GM19193 (cell line): ENCODE results near the gene GPR150.
A peak's percentile ranks its signal among the peaks of the same experiment; 100 is the strongest.

Experiments
- POLR2A ChIP-seq: IDR thresholded peaks from 4 replicates; pipeline ENCODE4 v1.6.1; 2011; ENCODE audit not compliant: insufficient read depth, insufficient read length; ENCODE audit errors: extremely low read depth

Gene GPR150

GRCh38 chr5:95620030-95620869 lies at the start of gene GPR150:
GPR150 (plus strand) TSS chr5:95620087; CDS start chr5:95620276, 189 bp downstream.
- TF ChIP-seq POLR2A = peak; percentile 41

GRCh38 chr5:95572016-95572415 lies 47.9 kb upstream of the GPR150 start:
- no peak for TF ChIP-seq POLR2A

- TF ChIP-seq POLR2A = no peak
Measured at GRCh38 chr5:95581576-95581975, 38.3 kb upstream of the GPR150 start.

GRCh38 chr5:95583992-95584391 lies 35.9 kb upstream of the GPR150 start:
- no peak for TF ChIP-seq POLR2A

- no peak for TF ChIP-seq POLR2A
Measured at GRCh38 chr5:95590880-95591279, 29.0 kb upstream of the GPR150 start.

- no peak for TF ChIP-seq POLR2A
Measured at GRCh38 chr5:95591490-95591901, 28.4 kb upstream of the GPR150 start.

- no peak for TF ChIP-seq POLR2A
Measured at GRCh38 chr5:95595289-95595931, 24.5 kb upstream of the GPR150 start.

- TF ChIP-seq POLR2A = no peak
Measured at GRCh38 chr5:95599252-95599651, 20.6 kb upstream of the GPR150 start.

GRCh38 chr5:95600557-95600956 lies 19.3 kb upstream of the GPR150 start:
- TF ChIP-seq POLR2A = no peak

- no peak for TF ChIP-seq POLR2A
Measured at GRCh38 chr5:95605786-95606185, 14.1 kb upstream of the GPR150 start.

GRCh38 chr5:95606419-95606818 lies 13.5 kb upstream of the GPR150 start:
- TF ChIP-seq POLR2A = no peak

GRCh38 chr5:95609711-95610110 lies 10.2 kb upstream of the GPR150 start:
- TF ChIP-seq POLR2A = no peak

GRCh38 chr5:95610546-95610945 lies 9.3 kb upstream of the GPR150 start:
- no peak for TF ChIP-seq POLR2A

GRCh38 chr5:95611396-95611795 lies 8.5 kb upstream of the GPR150 start:
- no peak for TF ChIP-seq POLR2A

- no peak for TF ChIP-seq POLR2A
Measured at GRCh38 chr5:95613514-95613913, 6.4 kb upstream of the GPR150 start.

GRCh38 chr5:95615164-95615467 lies 4.8 kb upstream of the GPR150 start:
- no peak for TF ChIP-seq POLR2A

GRCh38 chr5:95617057-95617456 lies 2.8 kb upstream of the GPR150 start:
- no peak for TF ChIP-seq POLR2A

- TF ChIP-seq POLR2A = no peak
Measured at GRCh38 chr5:95619096-95619495, 791 bp upstream of the GPR150 start.
